ENCODE results near the gene INPP1.
"Not testable (repeated sequence)": the region's sequence is repeated elsewhere in the genome, so short reads cannot be mapped to it uniquely, and the experiment has no call there.

Gene INPP1, protein sequence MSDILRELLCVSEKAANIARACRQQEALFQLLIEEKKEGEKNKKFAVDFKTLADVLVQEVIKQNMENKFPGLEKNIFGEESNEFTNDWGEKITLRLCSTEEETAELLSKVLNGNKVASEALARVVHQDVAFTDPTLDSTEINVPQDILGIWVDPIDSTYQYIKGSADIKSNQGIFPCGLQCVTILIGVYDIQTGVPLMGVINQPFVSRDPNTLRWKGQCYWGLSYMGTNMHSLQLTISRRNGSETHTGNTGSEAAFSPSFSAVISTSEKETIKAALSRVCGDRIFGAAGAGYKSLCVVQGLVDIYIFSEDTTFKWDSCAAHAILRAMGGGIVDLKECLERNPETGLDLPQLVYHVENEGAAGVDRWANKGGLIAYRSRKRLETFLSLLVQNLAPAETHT

GRCh38 chr2:190343536-190344275, at the start of gene INPP1:
INPP1 (plus strand) TSS chr2:190343589; CDS start chr2:190360103, 16,514 bp downstream.
- ChIA-PET POLR2A (interaction anchor here (1.0 kb wide), 1 partner anchor 24 kb away, joined by 3 read pairs; no protein-coding TSS in a partner anchor), CTCF (interaction anchor here (0.6 to 4.5 kb wide), 15 partner anchors 9 to 255 kb away, joined by 3 to 24 read pairs (median 4); partner anchors contain the start of gene HIBCH)
- H3K4me3 ChIP-seq (ENCODE audit: low read depth, low read length) = peak within 1 kb of the TSS; percentile 73
- TF ChIP-seq, protein P1, sequence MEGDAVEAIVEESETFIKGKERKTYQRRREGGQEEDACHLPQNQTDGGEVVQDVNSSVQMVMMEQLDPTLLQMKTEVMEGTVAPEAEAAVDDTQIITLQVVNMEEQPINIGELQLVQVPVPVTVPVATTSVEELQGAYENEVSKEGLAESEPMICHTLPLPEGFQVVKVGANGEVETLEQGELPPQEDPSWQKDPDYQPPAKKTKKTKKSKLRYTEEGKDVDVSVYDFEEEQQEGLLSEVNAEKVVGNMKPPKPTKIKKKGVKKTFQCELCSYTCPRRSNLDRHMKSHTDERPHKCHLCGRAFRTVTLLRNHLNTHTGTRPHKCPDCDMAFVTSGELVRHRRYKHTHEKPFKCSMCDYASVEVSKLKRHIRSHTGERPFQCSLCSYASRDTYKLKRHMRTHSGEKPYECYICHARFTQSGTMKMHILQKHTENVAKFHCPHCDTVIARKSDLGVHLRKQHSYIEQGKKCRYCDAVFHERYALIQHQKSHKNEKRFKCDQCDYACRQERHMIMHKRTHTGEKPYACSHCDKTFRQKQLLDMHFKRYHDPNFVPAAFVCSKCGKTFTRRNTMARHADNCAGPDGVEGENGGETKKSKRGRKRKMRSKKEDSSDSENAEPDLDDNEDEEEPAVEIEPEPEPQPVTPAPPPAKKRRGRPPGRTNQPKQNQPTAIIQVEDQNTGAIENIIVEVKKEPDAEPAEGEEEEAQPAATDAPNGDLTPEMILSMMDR (IDR thresholded peaks at IDR 0.05; ENCODE audit: insufficient read depth, low read length, missing control alignments) = no peak
- DNase-seq (ENCODE audit: low read depth, low spot score) = no peak

GRCh38 chr2:190297880-190298279, 45.5 kb upstream of the INPP1 start:
- CTCF ChIA-PET; DNase-seq (ENCODE audit: low read depth, low spot score); POLR2A ChIA-PET; H3K4me3 ChIP-seq (ENCODE audit: low read depth, low read length): not testable (repeated sequence)

DNA sequence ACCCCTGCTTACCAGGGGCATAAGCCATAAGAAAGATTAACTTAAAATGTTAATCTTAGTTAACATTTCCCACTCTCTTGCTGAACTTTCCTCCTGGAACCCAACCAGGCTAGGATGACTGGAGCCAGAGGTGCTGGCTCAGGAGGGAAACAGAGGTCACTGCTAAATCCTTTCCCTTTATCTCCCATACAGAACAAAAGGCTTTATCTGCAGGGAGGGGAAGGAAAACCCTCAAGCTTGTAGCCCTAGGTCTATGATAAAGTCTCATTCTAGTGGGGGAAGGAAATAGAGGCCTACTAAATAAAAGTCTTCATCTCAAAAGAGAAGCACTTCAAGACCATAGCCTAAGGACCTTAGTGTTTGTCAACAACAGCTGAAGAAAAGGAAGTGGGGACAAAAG, 42.4 kb upstream of the INPP1 start:
- TF ChIP-seq, protein P1 (IDR thresholded peaks at IDR 0.05; ENCODE audit: insufficient read depth, low read length, missing control alignments) = no peak
- POLR2A ChIA-PET = no interaction called here
- DNase-seq (ENCODE audit: low read depth, low spot score) = no peak
- CTCF ChIA-PET = interaction anchor here (0.9 to 1.3 kb wide), 2 partner anchors 24 to 212 kb away, joined by 3 read pairs; no protein-coding TSS in a partner anchor
- no peak overlapping the region for H3K4me3 ChIP-seq (ENCODE audit: low read depth, low read length)

DNA sequence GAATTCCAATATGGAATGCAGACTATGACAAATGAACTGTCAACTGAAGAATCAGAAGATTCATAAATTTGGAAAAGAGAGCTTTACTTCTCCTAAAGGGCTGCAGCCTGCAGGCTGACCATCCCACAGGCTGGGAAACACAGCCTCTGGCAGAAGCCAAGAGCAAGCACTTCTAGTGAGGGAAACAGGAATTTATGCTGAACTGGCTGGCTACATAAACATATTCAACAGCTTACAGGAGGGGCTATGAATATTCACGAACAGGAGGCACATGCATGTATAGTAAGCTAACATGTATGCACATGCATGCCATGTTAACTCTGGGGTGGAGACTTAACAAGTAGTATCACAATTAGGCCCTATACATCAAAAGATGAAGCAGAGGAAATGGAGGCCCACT, 41.3 kb upstream of the INPP1 start:
- TF ChIP-seq, protein P1 (IDR thresholded peaks at IDR 0.05; ENCODE audit: insufficient read depth, low read length, missing control alignments) = no peak
- no peak overlapping the region for H3K4me3 ChIP-seq (ENCODE audit: low read depth, low read length)
- ChIA-PET POLR2A (no interaction called here), CTCF (no interaction called here)
- DNase-seq (ENCODE audit: low read depth, low spot score) = no peak

GRCh38 chr2:190303647-190304046, 39.7 kb upstream of the INPP1 start:
- TF ChIP-seq, protein P1 (IDR thresholded peaks at IDR 0.05; ENCODE audit: insufficient read depth, low read length, missing control alignments) = no peak
- POLR2A ChIA-PET = no interaction called here
- H3K4me3 ChIP-seq (ENCODE audit: low read depth, low read length) = no peak overlapping the region
- CTCF ChIA-PET = interaction anchor here (0.9 kb wide), 1 partner anchor 11 kb away, joined by 3 read pairs; no protein-coding TSS in a partner anchor
- no peak for DNase-seq (ENCODE audit: low read depth, low spot score)

GRCh38 chr2:190304404-190304803, 39.0 kb upstream of the INPP1 start:
- no peak overlapping the region for H3K4me3 ChIP-seq (ENCODE audit: low read depth, low read length)
- TF ChIP-seq, protein P1 (IDR thresholded peaks at IDR 0.05; ENCODE audit: insufficient read depth, low read length, missing control alignments) = no peak
- DNase-seq (ENCODE audit: low read depth, low spot score) = no peak
- CTCF ChIA-PET = no interaction called here
- POLR2A ChIA-PET = no interaction called here

Data from AG04449 (cell line).